OCI-LY3 (cell line): Measurements from ENCODE around the gene SHISA4.

ENCODE experiments used
- H2AFZ ChIP-seq: fragments of 200-600, 300-600 bp; shearing (Covaris generic); 2 replicates; pipeline ENCODE4 v1.6.0; 2014; ENCODE audit warnings: antibody characterized with exemption, low read depth, low read length
- H3K27ac ChIP-seq: fragments of 200-600, 300-600 bp; sonication (generic); 2 replicates; pipeline ENCODE4 v1.5.1; 2014; ENCODE audit warnings: mild to moderate bottlenecking, low read length, moderate library complexity, mixed read lengths
- H3K27me3 ChIP-seq: fragments of 200-600, 300-600 bp; sonication (generic); 2 replicates; pipeline ENCODE4 v1.6.1; 2014; ENCODE audit warnings: low read depth, low read length, mixed read lengths
- H3K36me3 ChIP-seq: fragments of 200-600, 300-600 bp; sonication (generic); replicated peaks from 2 replicates; pipeline ENCODE3; 2014; ENCODE audit warnings: low read depth, low read length, mixed read lengths
- H3K4me1 ChIP-seq: fragments of 300-600, 200-600 bp; sonication (generic); 2 replicates; pipeline ENCODE4 v1.6.1; 2014; ENCODE audit warnings: low read length, mixed read lengths
- H3K4me2 ChIP-seq: fragments of 200-600, 300-600 bp; sonication (generic); 2 replicates; pipeline ENCODE4 v1.6.1; 2014; ENCODE audit warnings: low read length, mixed read lengths
- H3K4me3 ChIP-seq: fragments of 300-600, 200-600 bp; sonication (generic); 2 replicates; pipeline ENCODE4 v1.5.1; 2014; ENCODE audit warnings: antibody characterized with exemption, mild to moderate bottlenecking, low read length, moderate library complexity
- H3K79me2 ChIP-seq: fragments of 300-600, 200-600 bp; shearing (Covaris generic); 2 replicates; pipeline ENCODE4 v1.6.1; 2014; ENCODE audit warnings: mild to moderate bottlenecking, low read length, mixed read lengths
- H3K9ac ChIP-seq: fragments of 300-600, 200-600 bp; shearing (Covaris generic); 2 replicates; pipeline ENCODE4 v1.6.0; 2014; ENCODE audit warnings: mild to moderate bottlenecking, low read length, moderate library complexity
- H3K9me3 ChIP-seq: fragments of 200-600, 300-600 bp; shearing (Covaris generic); 2 replicates; pipeline ENCODE4 v1.6.1; 2014; ENCODE audit warnings: low read length, mixed read lengths; ENCODE audit not compliant: insufficient read depth
- H4K20me1 ChIP-seq: fragments of 200-600, 300-600 bp; sonication (generic); 2 replicates; pipeline ENCODE4 v1.6.1; 2016; ENCODE audit warnings: low read length, mixed read lengths; ENCODE audit not compliant: insufficient read depth
- EZH2phosphoT487 ChIP-seq: fragments of 200-600 bp; shearing (Covaris generic); IDR thresholded peaks from 2 replicates; pipeline ENCODE4 v1.6.1; 2018; ENCODE audit warnings: antibody characterized with exemption, mixed run types, low read depth
- TF ChIP-seq, protein P1 (sequence below): fragments of 200-600, 300-600 bp; sonication (generic); IDR thresholded peaks from 2 replicates; pipeline ENCODE4 v1.5.1; 2014; ENCODE audit warnings: antibody characterized with exemption, low read length, low read depth

The SHISA4 gene

DNA sequence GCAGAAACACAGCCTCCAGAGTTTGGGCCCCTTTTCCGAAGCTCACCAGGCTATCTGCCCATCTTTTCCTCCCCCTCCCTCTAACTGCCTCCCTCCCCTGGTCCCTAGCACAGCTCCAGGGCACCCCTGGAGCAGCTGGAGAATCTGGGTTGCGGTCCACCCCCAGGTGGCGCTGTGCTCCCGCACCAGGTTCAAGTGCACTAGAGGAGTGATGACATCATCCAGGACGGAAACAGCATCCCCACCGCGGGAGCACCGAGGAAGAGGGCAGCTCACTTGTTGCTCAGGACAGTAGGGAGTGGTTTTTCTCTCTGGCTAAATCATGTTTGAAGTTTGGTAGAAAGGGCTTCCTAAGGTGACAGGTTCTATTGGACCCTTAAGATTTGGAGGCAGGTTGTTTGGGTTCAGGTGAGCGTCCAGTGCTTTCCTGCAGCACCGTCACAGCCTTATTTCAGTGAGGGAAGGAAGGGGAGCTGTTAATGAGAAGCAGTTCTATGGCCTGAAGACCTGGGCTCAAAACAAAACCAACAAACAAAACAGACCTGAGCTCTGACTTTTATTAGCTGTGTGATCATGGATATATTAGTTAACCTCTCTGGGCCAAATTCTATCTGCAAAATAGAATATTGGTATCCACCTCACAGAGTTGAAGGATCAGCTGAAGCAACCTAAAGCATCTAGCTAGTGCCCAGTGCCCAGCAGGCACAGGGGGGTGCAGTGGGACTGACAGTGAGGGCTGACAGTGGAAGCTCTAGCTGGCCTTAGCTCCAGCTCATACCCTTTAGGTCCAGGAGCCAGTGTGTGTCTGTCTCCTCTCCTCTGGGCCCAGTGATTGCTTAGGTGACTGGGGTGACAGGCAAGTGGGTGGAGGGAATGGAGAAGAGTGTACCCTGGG is 7.5 kb downstream of the SHISA4 start:
- TF ChIP-seq EZH2phosphoT487 = no peak
- TF ChIP-seq, protein P1, sequence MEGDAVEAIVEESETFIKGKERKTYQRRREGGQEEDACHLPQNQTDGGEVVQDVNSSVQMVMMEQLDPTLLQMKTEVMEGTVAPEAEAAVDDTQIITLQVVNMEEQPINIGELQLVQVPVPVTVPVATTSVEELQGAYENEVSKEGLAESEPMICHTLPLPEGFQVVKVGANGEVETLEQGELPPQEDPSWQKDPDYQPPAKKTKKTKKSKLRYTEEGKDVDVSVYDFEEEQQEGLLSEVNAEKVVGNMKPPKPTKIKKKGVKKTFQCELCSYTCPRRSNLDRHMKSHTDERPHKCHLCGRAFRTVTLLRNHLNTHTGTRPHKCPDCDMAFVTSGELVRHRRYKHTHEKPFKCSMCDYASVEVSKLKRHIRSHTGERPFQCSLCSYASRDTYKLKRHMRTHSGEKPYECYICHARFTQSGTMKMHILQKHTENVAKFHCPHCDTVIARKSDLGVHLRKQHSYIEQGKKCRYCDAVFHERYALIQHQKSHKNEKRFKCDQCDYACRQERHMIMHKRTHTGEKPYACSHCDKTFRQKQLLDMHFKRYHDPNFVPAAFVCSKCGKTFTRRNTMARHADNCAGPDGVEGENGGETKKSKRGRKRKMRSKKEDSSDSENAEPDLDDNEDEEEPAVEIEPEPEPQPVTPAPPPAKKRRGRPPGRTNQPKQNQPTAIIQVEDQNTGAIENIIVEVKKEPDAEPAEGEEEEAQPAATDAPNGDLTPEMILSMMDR = peak; percentile 99
- Histone ChIP-seq H3K9me3 (no peaks in the 10 kb centered on the region), H3K79me2 (no peaks in the 10 kb centered on the region), H2AFZ (peak overlapping the region; percentile 99), H4K20me1 (no peaks in the 10 kb centered on the region), H3K9ac (peak overlapping the region; percentile 49), H3K4me3 (peak overlapping the region; percentile 77), H3K4me2 (peak overlapping the region; percentile 96), H3K4me1 (peaks cover 5% of the 10 kb centered on the region; the same call in 1 of the 2 replicates), H3K36me3 (no peaks in the 10 kb centered on the region), H3K27ac (no peak overlapping the region), H3K27me3 (no peaks in the 10 kb centered on the region)

DNA sequence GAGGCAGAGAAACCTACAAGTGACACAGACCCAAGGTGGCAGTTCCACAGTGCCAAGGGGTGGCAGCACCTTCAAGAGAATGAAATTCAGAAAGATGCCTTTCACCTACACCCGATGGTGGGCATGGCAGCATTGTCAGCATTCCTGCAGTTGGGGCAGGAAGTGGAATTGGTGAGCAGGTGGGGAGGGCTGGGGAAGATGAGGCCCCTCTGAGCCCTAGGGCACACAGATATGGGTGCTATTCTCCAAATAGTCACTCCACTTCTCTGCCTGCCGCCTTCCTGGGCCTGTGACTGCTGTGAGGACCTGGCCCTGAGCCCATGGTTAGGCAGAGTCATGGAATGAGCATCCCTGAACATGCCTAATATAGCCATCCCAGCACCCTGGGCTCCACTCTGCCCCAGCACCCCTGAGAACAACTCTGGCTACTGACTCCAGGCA is 8.3 kb downstream of the SHISA4 start:
- H3K4me3 ChIP-seq = no peak overlapping the region
- TF ChIP-seq EZH2phosphoT487 = no peak
- TF ChIP-seq, protein P1 = peak; percentile 49
- H3K4me1 ChIP-seq = peaks cover 5% of the 10 kb centered on the region; the same call in 1 of the 2 replicates
- H3K36me3 ChIP-seq = no peaks in the 10 kb centered on the region
- H3K4me2 ChIP-seq = no peak overlapping the region
- no peak overlapping the region for H3K9ac ChIP-seq
- H3K27ac ChIP-seq = no peak overlapping the region
- H2AFZ ChIP-seq = no peak overlapping the region
- H3K9me3 ChIP-seq = no peaks in the 10 kb centered on the region
- H3K27me3 ChIP-seq = no peaks in the 10 kb centered on the region
- H3K79me2 ChIP-seq = no peaks in the 10 kb centered on the region
- no peaks in the 10 kb centered on the region for H4K20me1 ChIP-seq

DNA sequence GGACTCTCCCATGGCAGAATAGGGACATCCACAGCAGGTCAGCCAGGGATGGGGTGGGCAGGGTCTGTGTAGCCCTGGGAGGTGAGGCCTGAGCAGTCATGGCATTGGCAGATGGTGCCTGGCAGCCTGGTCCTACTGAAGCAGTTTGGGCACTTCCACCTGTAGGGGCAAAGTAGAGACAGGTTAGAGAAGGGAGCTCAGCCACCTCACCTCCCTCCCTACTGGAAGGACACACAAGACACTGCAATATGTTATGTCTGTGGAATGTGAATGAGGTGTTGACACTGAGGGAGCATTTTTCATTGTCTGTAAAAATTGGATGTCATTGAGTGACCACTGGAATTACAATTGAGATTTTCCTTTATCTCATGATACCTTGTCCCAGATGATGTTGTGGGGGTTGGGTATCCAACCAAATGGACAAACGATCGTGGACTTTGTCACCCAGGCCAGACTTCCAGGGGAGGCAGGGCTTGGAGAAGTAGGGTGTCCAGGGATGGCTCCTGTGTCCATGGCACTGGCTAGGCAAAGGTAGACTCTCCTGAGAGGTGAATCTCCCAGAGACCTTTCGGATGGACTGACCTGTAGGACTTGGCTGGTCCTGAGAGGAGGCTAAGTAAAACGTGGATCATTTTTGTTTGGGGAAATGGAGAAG is 9.7 kb downstream of the SHISA4 start:
- no peak overlapping the region for H2AFZ ChIP-seq
- no peak for TF ChIP-seq EZH2phosphoT487
- TF ChIP-seq, protein P1 = no peak
- H3K27me3 ChIP-seq = no peaks in the 10 kb centered on the region
- no peak overlapping the region for H3K27ac ChIP-seq
- no peak overlapping the region for H3K4me3 ChIP-seq
- H3K9me3 ChIP-seq = no peaks in the 10 kb centered on the region
- peaks cover 5% of the 10 kb centered on the region; the same call in 1 of the 2 replicates for H3K4me1 ChIP-seq
- no peak overlapping the region for H3K9ac ChIP-seq
- H3K36me3 ChIP-seq = no peaks in the 10 kb centered on the region
- no peak overlapping the region for H3K4me2 ChIP-seq
- H3K79me2 ChIP-seq = no peaks in the 10 kb centered on the region
- no peaks in the 10 kb centered on the region for H4K20me1 ChIP-seq

DNA sequence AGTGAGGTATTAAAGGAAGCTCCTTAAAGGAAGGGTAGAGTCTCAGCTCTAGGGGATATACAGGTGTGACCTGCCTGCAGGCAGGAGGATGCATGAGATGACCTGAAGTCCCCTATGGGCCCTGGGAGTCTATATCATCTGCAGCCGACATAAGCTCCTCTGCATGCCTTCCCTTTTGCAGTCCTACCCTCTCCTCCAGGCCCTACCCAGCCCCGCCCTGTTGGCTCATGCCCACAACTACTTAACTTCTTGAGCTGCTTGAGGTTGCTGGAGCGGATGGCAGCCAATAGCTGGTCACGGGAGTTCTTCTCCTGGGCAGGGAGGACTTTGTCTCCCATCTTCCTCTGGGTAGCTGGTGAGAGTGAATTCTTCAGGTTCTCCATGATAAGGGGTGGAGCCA is 10.3 kb downstream of the SHISA4 start:
- Histone ChIP-seq H3K9me3 (no peaks in the 10 kb centered on the region), H3K79me2 (no peaks in the 10 kb centered on the region), H3K4me1 (peaks cover 5% of the 10 kb centered on the region; the same call in 1 of the 2 replicates), H3K36me3 (no peaks in the 10 kb centered on the region), H3K9ac (no peak overlapping the region), H3K4me3 (no peak overlapping the region), H3K27me3 (no peaks in the 10 kb centered on the region), H3K27ac (no peak overlapping the region), H3K4me2 (no peak overlapping the region), H2AFZ (no peak overlapping the region), H4K20me1 (no peaks in the 10 kb centered on the region)
- TF ChIP-seq EZH2phosphoT487 = no peak
- TF ChIP-seq, protein P1 = no peak
